Neural crest cell (in vitro differentiated cells): Measurements from ENCODE around the gene ATF4. TPM values are rescaled to one million over a fixed set of nuclear protein-coding genes. Genes with fewer than 3 reads are reported as not detected.

Experiments used
- DNase-seq: peaks from one replicate; pipeline ENCODE4 v3.0.0; 2021; ENCODE audit warnings: low read depth, mixed read lengths, low spot score
- H3K27ac Mint-ChIP-seq: one replicate; pipeline ENCODE4 v1.8.0; 2021; ENCODE audit warnings: mild to moderate bottlenecking, mixed read lengths; ENCODE audit not compliant: unreplicated experiment
- H3K27me3 Mint-ChIP-seq: 2 replicates; pipeline ENCODE4 v1.8.0; 2021; ENCODE audit warnings: low read depth, mild to moderate bottlenecking, mixed read lengths
- H3K36me3 Mint-ChIP-seq: 2 replicates; pipeline ENCODE4 v1.8.0; 2021; ENCODE audit warnings: low read depth, mild to moderate bottlenecking, mixed read lengths
- H3K4me1 Mint-ChIP-seq: 2 replicates; pipeline ENCODE4 v1.8.0; 2021; ENCODE audit warnings: mixed read lengths
- H3K4me3 Mint-ChIP-seq: one replicate; pipeline ENCODE4 v1.8.0; 2021; ENCODE audit warnings: mild to moderate bottlenecking, mixed read lengths
- H3K9me3 Mint-ChIP-seq: 2 replicates; pipeline ENCODE4 v1.8.0; 2021; ENCODE audit warnings: mixed read lengths
- CTCF ChIP-seq: fragments of 200-600 bp; sonication (generic); conservative IDR thresholded peaks from 2 replicates; pipeline ENCODE4 v1.5.0; 2021; ENCODE audit warnings: antibody characterized with exemption, mild to moderate bottlenecking
- total RNA-seq: library from RNA; stranded (reverse); gene quantifications from 2 replicates; pipeline ENCODE4 v1.2.1, GENCODE V29; 2021

ATF4 gene
- total RNA-seq, 1 donor from 2014 or later: 364 TPM

- Mint-ChIP-seq H3K36me3 (no peaks in the 10 kb centered on the region), H3K27me3 (no peaks in the 10 kb centered on the region), H3K27ac (no peak overlapping the region), H3K9me3 (no peaks in the 10 kb centered on the region), H3K4me1 (peaks cover 13% of the 10 kb centered on the region), H3K4me3 (no peak overlapping the region)
- TF ChIP-seq CTCF: no peak
- DNase-seq: no peak
Observed at GRCh38 chr22:39478441-39478850, 41.9 kb upstream of the ATF4 start.

GRCh38 chr22:39479254-39479653 is 41.1 kb upstream of the ATF4 start:
- Mint-ChIP-seq H3K4me3 (no peak overlapping the region), H3K9me3 (no peaks in the 10 kb centered on the region), H3K4me1 (peaks cover 13% of the 10 kb centered on the region), H3K27me3 (no peaks in the 10 kb centered on the region), H3K27ac (no peak overlapping the region), H3K36me3 (no peaks in the 10 kb centered on the region)
- DNase-seq: no peak
- no peak for TF ChIP-seq CTCF

- Mint-ChIP-seq H3K36me3 (no peaks in the 10 kb centered on the region), H3K4me1 (peaks cover 10% of the 10 kb centered on the region)
- DNase-seq: no peak
Observed at GRCh38 chr22:39480557-39480956, 39.8 kb upstream of the ATF4 start.

GRCh38 chr22:39481054-39481453 is 39.3 kb upstream of the ATF4 start:
- Mint-ChIP-seq H3K27ac (peak overlapping the region; percentile 92), H3K4me1 (peaks cover 5% of the 10 kb centered on the region), H3K36me3 (no peaks in the 10 kb centered on the region), H3K27me3 (no peaks in the 10 kb centered on the region), H3K9me3 (no peaks in the 10 kb centered on the region), H3K4me3 (no peak overlapping the region)
- DNase-seq: no peak
- no peak for TF ChIP-seq CTCF

More at GRCh38 chr22:39480557-39480956, 39.8 kb upstream of the ATF4 start:
- no peak overlapping the region for H3K27ac Mint-ChIP-seq
- no peaks in the 10 kb centered on the region for H3K9me3 Mint-ChIP-seq
- no peaks in the 10 kb centered on the region for H3K27me3 Mint-ChIP-seq
- no peak overlapping the region for H3K4me3 Mint-ChIP-seq
- TF ChIP-seq CTCF: no peak

- no peak for TF ChIP-seq CTCF
Observed at GRCh38 chr22:39481595-39481994, 38.8 kb upstream of the ATF4 start.

GRCh38 chr22:39482768-39483167 is 37.6 kb upstream of the ATF4 start:
- no peaks in the 10 kb centered on the region for H3K9me3 Mint-ChIP-seq
- no peaks in the 10 kb centered on the region for H3K27me3 Mint-ChIP-seq
- H3K4me1 Mint-ChIP-seq: no peaks in the 10 kb centered on the region
- no peak overlapping the region for H3K4me3 Mint-ChIP-seq
- TF ChIP-seq CTCF: no peak
- no peak overlapping the region for H3K27ac Mint-ChIP-seq
- no peak for DNase-seq
- no peaks in the 10 kb centered on the region for H3K36me3 Mint-ChIP-seq

More at GRCh38 chr22:39481595-39481994, 38.8 kb upstream of the ATF4 start:
- no peaks in the 10 kb centered on the region for H3K36me3 Mint-ChIP-seq
- peaks cover under 1% of the 10 kb centered on the region for H3K4me1 Mint-ChIP-seq
- DNase-seq: no peak
- H3K27ac Mint-ChIP-seq: no peak overlapping the region
- H3K9me3 Mint-ChIP-seq: no peaks in the 10 kb centered on the region
- H3K27me3 Mint-ChIP-seq: no peaks in the 10 kb centered on the region
- H3K4me3 Mint-ChIP-seq: no peak overlapping the region
